Limb (tissue), 2 donors: ENCODE measurements around the gene ZNF771.
A peak's percentile ranks its signal among the peaks of the same experiment; 100 is the strongest.

Source experiments
- DNase-seq, 2 donors: peaks; one replicate each; pipeline ENCODE4 v3.0.0-alpha.2; 2016; ENCODE audit errors: extremely low spot score in 2 of 2

The ZNF771 gene

DNA sequence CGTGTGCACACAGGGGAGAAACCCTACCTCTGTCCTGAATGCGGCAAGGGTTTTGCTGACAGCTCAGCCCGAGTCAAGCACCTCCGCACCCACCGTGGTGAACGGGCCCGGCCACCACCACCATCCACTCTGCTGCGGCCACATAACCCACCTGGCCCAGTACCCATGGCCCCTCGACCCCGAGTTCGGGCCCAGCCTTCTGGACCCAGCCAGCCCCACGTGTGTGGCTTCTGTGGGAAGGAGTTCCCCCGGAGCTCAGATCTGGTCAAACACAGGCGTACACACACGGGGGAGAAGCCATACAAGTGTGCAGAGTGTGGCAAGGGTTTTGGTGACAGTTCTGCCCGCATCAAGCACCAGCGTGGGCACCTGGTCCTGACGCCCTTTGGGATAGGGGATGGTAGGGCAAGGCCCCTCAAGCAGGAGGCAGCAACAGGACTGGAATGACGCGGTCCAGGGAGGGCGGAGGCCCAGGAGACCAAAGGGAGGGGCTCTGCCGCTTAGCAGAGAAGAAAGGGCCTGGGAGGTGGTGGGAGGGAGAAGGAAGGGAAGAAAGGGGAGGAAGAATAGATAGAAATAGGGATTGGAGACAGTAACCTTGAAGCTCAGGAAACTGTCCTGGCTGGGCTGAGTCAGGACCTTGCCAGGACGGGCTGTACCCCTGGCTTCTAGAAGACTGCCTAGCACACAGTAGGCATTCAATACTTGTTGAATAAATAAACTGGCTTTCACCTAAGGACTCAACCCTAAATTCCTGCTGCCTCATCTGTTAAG is 8.6 kb upstream of the ZNF771 start:
- DNase-seq, result no peak

DNA sequence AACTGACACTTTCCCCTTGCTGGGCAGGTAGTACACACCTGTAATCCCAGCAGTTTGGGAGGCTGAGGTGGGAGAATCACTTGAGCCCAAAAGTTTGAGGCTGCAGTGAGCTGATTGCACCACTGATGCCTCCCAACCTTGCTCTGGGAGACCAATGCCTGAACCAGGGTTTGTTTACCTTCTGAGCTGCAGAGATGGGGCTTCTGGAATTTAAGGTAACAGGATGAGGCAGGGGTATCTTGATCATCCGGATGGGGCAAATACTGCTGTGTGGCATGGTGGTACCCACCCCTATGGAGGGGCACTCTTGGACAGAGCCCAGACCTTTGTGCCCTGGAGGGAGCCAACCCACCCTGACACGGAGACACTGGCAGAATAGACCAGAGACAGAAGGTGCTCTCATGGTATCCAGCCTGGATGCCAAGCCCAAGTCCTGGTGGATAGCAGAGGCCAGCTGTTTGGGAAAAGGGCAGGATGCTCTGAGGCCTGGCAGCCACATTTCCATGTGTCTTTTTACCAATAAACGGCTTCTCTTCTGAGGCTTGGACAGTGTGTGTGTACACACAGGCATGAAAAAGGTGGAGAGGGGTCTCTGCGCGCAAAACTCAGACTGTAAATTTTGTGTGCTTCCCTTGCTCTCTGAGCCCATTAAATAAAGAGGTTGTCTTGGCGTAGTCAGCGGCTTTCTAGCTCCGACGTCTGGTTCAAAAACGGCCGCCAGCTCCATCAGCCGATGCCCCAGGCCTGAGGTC is 7.8 kb upstream of the ZNF771 start:
- DNase-seq, result no peak

DNA sequence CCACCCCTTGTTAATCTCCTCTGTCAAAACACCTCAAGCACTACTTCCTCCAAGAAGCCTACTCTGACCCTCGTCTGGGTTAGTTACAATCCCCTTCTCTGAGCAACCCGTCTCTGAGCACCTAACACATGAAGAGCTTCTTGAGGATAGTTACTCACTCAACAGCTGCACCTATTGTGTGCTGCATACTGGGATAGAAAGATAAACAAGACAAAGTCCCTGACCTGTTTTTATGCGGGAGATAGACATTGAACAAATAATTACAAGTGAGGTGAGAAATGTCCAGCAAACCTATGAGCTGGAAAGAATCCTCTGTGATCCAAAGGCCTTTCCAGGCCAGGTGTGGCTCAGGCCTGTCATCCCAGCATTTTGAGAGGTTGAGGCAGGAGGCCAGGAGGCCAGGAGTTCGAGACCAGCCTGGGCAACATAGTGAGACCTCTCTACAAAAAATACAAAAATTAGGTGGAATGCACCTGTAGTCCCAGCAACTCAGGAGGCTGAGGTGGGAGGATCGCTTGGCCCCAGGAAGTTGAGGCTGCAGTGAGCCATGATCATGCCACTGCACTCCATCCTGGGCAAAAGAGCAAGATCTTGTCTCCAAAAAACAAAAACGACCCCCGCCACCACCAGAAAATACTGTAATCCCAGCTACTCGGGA is 5.5 kb upstream of the ZNF771 start:
- DNase-seq, result no peak

DNA sequence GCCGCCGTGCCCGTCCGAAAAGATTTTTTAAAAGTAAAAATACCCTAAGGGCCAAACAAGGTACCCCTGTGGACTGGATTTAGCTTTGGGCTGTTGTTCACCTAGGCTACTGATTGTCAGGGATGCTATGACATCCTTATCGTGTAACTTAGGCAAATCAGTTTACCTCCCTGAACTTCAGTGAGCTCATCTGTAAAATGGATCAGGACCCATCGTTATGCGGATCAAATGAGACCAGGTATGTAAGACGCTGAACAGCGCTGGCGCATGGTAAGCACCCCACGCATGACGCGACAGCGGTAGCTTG is 658 bp upstream of the ZNF771 start:
- no peak for DNase-seq

DNA sequence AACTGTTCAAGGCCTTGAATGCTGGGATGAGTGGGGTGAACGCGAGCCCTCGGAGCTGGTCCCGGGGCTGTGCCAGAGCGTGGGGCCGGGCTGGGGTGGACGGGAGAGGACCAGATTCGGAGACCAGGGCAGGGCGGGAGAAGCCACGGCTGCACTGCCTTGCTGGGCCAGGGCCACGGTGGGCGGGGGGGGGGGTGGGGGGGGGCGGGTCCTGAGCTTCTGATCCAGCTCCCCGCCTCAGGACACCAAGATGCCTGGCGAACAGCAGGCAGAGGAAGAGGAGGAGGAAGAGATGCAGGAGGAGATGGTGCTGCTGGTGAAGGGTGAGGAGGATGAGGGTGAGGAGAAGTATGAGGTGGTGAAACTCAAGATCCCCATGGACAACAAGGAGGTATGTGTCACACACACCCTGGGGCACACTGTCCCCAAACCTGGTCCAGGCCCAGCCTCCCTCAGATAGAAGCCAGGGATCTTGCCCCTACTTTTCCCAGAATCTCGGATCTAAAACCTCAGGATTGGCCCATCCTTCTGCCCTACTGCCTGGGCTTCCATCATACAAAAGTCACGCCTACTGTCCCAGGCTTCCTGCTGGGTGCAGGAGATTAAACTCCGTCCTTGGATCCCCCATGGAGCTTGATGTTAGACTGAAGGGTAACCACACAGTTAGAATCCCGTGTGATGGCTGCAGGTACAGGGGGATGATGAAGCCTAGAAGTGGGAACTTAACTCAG is 563 bp downstream of the ZNF771 start:
- DNase-seq, result no peak

DNA sequence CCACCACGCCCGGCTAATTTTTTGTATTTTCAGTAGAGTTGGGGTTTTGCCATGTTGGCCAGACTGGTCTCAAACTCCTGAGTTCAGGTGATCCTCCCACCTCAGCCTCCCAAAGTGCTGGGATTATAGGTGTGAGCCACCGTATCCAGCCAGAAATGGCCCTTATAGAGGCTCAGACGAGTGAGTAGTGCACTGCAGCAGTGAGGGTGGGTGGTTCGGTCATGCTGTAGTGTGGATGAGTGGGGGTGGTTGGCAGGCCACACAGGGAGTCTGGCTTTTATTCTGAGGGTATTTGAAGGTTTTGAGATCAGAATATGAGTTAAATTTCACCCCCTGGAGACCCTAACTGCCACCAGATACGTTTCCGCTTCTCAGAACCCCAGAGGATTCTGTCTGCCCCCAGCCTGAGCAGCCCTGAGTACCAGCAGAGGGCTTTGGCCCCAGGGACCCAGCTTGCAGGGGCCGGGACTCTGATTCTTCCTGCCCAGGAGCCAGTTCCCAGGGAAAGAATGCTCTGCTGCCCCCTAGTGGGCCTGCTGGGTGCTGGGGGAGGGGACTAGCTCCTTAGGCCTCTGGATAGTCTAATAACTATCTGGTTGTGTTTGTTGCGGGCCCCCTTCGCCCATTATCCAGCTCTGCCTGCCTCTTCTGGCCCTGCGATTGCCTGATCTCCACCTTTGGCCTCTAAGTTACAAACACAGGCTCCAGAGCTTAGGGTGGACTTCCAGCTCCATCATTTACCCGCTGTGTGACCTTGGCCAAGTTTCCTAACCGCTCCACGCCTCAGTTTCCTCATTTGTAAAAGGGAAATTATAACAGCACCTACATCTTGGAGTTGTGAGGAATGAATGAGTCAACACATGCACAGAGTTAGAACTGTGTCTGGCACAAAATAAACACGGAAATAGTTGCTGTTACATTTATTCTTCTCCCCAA is 2.0 kb downstream of the ZNF771 start:
- DNase-seq, result peak; percentile 82 to 95

DNA sequence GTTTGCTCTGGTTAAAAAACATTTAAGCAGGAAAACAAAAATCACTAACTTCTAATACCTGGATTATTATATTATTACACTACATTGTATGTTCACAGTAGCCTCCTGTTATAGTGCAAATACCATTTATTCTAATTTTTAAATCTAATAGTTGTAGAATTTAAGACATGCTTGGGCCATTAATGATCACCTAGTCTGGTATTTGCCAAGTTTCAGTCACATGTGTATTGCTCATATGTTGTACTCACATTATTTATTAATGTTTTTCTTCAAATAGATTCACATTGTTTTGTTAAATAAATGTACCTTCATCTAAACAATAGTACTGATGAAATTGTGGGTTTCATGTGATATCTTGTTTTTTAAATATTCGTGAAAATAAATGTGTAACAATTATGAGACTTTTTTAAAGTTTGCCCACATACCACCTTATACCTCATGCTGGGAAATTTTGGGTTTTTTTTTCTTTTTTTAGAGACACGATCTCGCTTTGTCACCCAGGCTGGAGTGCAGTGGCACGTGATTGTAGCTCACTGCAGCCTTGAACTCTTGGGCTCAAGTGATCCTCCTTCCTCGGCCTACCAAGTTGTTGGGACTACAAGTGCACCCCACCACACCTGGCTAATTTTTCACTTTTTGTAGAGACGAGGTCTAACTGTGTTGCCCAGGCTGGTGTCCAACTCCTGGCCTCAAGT is 5.9 kb downstream of the ZNF771 start:
- DNase-seq, result no peak

DNA sequence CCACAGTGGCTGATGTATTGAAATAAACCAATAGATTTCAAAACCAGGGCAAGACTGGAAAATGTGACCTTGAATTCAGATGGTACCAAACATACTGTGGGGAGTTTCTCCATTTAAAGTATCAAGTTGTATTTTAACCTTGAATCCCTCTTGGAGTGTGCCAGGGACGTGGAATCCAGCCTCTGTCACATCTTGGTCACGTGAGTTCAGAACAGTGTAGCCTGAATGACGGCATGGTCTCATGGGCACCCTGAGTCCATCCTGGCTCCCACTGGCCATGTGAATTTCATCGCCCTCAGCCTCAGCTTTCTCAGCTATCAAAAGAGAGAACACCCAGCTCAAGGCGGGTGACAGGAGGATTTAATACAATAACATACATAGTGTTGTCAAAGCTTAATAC is 6.8 kb downstream of the ZNF771 start:
- DNase-seq, result no peak

DNA sequence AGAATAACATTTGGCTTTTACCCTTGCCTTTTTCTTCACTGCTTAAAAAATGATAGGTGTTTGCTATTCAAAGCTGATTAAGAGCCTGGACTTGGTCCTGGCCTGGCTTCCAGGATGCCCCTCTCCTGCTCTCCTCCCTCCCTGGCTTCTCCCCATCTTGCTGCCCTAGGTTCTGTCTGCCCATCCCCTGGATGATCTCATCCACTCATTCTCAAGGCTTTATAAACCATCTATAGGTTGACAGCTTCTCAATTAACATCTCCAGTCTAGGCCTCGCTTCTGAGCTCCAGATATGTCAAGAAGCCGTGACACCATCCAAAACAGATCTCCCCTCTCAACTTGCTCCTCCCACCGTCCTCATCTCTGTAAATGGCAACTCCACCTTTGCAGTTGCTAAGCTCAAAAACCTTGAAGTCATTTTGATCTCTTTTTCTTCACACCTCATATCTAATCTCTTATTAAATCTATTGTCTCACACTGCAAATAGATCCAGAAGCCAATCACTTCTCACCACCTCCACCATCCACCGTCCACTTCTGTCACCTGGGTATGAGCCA is 8.7 kb downstream of the ZNF771 start:
- DNase-seq, result no peak

DNA sequence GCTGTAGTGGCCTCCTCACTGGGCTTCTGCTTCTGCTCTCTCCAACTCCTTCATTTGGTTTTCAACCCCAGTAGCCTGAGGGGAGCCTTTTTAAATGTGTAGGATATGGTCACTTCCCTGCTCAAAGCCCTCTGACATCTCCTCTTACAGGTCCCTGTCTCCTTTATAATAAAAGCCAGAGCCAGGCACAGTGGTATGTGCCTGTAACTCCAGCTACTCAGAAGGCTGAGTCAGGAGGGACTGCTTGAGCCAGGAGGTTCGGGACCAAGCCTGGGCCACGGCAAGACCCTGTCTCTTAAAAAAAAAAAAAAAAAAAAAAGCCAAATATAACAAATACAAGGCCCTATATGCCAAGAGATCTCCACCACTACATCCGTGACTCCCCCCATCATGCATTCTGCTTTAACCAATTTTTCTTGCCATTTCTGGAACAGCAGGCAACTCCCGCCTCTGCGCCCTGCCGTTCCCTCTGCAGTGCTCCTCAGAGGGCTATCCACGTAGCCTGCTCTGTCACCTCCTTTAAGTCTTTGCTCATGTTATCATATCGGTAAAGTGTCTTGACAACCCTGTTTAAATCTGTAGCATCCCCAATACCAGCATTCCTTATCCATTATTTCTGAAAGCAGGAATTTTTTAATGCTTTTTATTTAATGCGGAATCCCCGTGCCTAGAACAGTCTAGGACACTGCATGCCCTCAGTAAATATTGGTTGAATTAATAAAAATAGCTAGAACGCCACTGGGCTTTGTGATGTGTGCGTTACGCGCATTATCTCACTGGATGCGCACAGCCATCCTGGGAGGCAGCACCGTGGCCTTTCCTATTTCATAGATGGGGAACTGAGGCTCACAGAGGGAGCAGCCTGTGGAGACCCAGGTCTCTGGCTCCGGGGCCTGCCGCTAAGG is 9.5 kb downstream of the ZNF771 start:
- no peak for DNase-seq

DNA sequence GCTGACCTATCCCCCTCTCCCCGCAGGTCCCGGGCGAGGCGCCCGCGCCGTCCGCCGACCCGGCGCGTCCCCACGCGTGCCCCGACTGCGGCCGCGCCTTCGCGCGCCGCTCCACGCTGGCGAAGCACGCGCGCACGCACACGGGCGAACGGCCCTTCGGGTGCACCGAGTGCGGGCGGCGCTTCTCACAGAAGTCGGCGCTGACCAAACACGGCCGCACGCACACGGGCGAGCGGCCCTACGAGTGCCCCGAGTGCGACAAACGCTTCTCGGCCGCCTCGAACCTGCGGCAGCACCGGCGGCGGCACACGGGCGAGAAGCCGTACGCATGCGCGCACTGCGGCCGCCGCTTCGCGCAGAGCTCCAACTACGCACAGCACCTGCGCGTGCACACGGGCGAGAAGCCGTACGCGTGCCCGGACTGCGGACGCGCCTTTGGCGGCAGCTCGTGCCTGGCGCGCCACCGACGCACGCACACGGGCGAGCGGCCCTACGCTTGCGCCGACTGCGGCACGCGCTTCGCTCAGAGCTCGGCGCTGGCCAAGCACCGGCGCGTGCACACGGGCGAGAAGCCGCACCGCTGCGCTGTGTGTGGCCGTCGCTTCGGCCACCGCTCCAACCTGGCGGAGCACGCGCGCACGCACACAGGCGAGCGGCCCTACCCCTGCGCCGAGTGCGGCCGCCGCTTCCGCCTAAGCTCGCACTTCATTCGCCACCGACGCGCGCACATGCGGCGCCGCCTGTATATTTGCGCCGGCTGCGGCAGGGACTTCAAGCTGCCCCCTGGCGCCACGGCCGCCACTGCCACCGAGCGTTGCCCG is 10.3 kb downstream of the ZNF771 start:
- peak; percentile 86 to 91 for DNase-seq

DNA sequence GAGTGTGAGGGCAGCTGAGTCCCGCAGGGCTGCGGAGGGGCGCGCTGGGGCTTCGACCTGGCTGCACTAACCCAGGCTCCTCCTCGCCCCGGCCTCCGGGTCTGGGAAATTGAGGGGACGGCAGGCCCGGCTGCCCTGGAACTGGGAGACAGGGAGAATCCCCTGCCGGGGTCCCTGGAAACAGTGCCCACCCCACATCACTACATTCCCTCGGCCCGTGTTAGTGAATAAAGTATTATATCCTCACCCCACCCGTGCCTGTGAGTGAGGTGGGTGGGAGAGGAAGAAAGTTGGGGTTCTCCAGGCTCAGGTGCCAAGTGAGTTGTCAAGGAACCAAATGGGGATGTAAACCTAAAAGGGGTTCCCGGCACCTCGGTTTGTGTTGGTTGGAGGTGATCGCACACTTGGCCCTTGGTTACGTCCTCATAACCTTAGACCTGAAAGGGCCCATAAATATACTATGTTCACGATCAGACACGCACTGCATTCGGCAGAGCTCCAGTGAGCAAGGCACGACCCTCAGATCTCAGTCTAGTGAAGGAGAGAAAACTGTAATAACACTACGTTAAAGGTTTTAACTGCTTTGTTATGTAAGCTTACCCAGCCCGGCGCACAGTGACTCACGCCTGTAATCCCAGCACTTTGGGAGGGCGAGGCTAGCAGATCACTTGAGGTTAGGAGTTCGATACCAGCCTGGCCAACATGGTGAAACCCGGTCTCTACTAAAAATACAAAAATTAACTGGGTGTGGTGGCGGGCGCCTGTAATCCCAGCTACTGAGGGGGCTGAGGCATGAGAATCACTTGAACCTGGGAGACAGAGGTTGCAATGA is 11.2 kb downstream of the ZNF771 start:
- DNase-seq, result no peak

DNA sequence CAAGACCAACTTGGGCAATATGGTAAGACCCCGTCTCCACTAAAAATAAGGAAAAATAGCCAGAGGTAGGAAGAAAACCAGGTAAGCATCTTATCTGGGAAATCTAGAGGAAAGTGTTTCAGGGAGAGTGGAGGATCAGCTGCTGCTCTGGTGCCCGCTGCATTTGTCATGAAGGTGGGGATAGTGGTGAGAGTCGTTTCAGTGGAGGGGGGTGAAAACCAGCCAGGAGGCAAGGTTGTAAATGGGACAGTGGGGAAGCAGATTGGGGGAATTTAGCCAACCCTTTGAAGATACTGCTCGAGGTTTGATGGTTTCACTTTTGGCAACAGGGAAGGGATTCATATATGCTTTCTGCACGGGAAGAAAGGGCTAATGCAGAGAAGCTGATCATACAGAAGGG is 13.6 kb downstream of the ZNF771 start:
- no peak for DNase-seq

DNA sequence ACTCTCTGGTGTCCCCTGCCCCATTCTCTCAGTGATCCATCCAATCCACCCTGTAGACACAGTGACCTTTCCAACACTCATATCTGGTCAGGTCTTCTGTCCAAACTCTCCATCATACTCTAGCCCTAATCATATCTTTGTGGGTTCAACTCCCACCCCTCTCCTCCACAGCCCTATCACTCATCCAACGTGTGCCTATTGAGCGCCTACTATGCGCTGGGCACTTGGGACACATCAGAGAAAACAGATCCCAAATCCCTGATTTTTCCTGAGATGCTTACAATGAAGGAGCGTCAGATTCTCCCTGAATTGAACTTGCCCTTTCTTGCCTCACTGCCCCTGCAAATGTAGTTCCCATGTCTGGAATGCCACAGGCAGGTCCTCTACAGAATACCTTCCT is 20.6 kb downstream of the ZNF771 start:
- DNase-seq, result no peak

DNA sequence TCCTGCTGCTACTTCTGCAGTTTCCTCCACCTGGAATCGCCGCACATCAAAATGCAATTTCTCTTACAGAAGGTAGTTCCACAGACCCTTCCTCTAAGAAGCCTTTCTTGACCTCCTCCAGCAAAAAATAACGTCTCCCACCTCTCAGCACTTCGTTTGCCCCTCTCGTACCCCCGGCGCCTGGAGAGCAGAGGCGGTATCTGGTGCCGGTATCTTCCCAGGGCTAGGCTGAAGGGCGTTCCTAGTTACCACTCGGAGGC is 21.9 kb downstream of the ZNF771 start:
- DNase-seq, result no peak

DNA sequence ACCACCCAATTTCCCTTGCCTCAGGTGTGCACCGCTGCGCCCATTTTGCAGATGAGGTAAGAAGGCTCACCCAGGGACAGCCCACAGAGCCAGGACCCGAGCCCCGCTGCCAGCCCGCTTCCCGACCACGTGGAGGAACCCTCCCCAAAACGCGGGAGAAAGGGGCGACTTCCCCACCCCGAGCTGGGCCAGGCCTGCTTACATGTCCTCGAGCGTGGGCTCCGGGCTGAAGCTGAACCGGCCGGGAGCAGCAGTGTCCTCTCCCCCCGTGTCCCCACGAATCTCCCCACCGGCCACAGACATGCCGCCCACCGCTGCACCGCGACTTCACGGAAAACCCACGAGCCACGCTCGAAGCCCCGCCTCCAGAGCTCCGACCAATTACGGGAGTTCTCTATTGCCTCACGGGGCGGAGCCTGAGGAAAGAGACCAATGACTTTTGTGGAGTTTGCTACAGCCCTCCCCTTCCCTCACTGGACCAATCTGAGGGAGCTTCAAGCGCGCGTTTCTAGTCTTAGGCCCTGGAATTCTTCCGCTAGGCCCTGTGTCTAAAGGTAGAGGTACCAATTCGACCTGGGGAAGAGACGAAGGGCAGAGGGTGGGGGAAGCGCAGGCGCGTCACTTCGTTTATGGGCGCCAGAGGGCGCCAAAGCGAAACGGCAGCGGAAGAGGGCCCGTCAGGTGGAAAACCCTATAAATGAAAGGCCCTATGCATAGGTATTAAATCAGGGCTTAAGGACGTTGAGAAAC is 22.4 kb downstream of the ZNF771 start, which contains the start of gene DCTPP1:
Gene DCTPP1 (minus strand): TSS at position 353 of the 750 bp plus-strand sequence. CDS start 50 bp downstream, at position 303.
- peak; percentile 92 to 98 for DNase-seq
